NCI-H1092 (cell line): Measurements from ENCODE around the gene DSN1.
"Not testable (repeated sequence)": the region's sequence is repeated elsewhere in the genome, so short reads cannot be mapped to it uniquely, and the experiment has no call there.

Experiments used
- DNase-seq: peaks from one replicate; lab custom pipeline; 2025; lab: John Stamatoyannopoulos, UW

Gene DSN1

DNA sequence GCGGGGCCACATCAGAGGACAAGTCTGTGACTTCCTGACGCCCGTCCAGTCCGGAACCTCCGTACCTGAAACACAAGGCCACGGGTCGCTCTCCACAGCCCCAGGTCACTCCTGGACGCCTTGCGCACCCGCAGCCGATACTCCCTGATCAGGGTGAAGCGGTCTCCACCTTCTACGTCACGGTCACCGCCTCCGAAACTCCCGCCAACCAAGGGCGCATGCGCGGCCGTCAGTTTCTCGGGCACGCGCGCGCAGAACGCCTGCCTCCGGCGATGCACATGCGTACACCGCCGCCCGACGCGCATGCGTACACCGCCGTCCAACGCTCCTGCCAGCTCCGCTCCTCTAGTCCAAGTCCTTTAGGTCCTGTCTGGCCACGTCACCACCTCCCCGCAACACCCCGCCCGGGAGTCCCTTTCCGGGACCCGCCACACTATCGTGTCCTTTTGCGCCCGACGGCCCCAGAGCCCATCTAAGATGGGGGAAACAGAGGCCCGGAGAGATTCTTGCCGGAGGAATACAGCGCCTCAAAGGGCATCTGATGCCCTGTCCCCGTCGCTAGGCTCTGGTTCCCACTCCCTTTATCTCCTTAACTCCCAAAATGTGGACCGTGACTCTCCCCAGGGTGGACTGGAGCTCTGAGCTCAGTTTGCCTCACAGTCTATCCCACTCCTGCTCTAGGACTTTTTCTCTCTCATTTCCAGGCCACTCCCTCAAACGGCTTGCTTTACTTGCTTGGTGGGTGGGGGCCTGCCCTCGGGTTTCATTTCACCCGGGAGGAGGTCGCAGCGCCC, at the start of gene DSN1:
Gene DSN1 (minus strand): TSS at position 167 of the 794 bp plus-strand sequence. CDS start 2,305 bp downstream, outside the sequence.
- peak; percentile 97 for DNase-seq

DNA sequence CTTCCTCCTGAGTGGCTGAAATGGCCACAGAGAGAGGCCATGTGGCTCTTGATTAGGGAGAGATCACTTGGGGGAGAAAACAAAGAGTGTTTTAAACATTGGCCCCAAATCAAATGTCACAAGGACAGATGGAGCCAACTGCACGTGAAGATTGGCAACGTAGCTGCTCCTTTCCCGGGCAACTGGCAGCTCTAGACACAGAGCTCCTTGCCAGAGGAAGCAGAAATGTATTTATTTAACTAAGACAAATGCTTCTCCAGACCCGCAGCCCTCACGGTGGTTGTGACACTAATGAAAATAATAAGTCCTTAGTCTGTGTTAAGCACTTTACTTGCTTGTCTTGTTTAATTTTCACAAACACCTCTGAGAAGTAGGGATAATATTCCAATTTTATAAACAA, 49.6 kb upstream of the DSN1 start:
- DNase-seq = no peak

GRCh38 chr20:36821964-36822437, 48.4 kb upstream of the DSN1 start:
- DNase-seq = no peak

GRCh38 chr20:36820928-36821327, 47.4 kb upstream of the DSN1 start:
- no peak for DNase-seq

DNA sequence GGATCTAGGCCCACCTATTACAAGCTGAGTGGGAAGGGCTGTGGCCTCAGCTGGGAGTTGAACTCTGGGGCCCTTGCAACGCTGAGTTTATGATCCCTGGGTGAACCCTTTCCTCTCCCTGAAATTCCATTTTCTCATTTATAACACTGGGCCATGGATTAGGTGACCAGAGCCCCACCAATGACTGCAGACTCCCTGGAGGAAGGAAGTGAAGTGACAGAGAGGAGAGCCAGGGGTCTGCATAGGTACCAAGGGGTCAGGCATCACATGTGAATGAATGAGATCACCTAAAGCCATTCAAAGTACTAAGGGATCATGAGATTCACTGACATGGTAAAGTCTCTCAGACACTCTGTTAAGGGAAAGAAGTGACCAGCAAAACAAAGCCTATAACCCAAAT, 46.5 kb upstream of the DSN1 start:
- DNase-seq = no peak

- DNase-seq = no peak
Measured at GRCh38 chr20:36819659-36820058, 46.1 kb upstream of the DSN1 start.

GRCh38 chr20:36818861-36819260, 45.3 kb upstream of the DSN1 start:
- DNase-seq = no peak

- no peak for DNase-seq
Measured at GRCh38 chr20:36818185-36818584, 44.6 kb upstream of the DSN1 start.

DNA sequence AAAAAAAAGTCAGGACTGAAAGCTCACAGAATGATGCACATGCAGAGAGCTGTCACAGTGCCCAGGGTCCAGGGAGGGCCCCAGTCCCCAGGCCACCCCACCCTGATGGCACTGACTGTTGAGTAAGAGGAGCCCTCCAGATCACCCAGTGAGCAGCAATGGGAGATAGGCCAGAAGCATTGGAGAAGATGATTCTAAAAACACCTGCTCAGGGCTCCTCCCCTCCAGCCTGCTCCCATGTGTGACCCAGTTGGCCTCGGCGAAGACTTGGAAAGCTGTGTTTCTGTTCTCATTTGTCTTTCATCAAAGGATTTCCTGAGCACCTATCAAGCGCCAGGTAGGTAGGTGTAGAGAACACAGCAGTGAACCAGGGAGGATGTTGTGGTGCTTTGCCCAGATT, 43.9 kb upstream of the DSN1 start:
- DNase-seq = no peak

GRCh38 chr20:36815454-36816091, 42.0 kb upstream of the DSN1 start:
- DNase-seq = no peak

- no peak for DNase-seq
Measured at GRCh38 chr20:36812594-36813463, 39.3 kb upstream of the DSN1 start.

DNA sequence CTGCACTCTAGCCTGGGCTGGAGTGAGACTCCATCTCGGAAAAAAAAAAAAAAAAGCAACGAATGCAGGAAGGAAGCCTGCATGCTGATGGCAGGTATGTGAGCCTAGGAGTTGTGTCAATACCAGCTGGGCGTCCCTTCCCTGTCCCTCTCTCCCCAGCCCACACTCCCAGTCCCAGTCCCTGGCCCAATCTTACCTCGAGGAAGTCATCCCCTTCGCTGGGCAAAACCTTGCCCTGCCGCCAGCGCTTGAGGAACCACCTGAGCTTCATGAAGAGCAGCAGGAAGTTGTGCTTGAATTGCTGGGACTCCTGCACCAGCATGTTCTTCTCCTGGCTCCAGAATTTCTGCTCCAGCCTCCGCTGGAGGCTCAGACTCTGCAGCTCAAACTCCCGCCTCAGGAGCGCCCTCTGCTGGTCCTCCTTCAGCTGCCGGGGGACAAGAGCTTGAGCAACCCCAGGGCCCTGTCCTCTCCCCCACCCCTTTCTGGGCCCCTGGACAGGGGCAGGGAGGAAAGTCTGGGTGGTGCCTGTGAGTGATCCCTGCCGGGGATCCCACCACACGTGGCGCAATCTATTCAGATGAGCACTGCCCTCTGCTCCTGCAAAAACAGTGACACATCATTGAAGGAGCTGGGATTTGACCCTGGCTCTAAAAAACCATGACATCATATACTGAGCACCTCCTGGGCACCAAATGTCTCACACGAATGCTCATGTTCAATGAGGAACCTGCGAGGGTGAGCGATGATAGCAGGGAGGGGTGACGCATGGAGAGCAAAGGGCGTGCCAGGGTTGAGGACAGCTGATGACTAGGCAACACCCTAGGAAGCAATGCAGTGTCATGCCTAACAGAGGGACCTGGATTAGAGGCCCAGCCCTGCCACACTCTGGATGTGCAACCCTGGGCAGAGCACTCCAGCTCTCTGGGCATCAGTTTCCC, 35.0 kb upstream of the DSN1 start:
- DNase-seq = peak; percentile 13

GRCh38 chr20:36806049-36806448, 32.5 kb upstream of the DSN1 start:
- DNase-seq = no peak

GRCh38 chr20:36805396-36805795, 31.8 kb upstream of the DSN1 start:
- no peak for DNase-seq

- no peak for DNase-seq
Measured at GRCh38 chr20:36804425-36804824, 30.9 kb upstream of the DSN1 start.

GRCh38 chr20:36802326-36803222, 29.0 kb upstream of the DSN1 start:
- DNase-seq = no peak

DNA sequence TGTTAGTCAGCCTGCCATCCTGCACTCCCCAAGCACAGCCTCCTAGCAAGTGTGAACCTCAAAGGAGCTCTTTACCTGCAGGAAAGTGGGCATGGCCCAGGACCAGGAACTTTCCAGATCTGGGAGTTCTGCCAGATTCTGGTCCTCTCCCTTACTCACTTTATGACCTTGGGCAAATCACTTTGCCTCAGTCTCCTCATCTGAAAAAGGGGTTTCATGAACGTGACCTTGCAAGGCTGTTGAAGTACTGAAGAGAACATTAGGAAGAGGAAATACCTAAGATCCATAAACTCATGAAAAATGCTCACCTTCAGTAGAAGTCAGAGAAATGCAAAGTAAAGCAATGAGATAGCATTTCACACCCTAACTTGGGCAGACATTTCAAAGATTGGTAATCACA, 26.8 kb upstream of the DSN1 start:
- no peak for DNase-seq

DNA sequence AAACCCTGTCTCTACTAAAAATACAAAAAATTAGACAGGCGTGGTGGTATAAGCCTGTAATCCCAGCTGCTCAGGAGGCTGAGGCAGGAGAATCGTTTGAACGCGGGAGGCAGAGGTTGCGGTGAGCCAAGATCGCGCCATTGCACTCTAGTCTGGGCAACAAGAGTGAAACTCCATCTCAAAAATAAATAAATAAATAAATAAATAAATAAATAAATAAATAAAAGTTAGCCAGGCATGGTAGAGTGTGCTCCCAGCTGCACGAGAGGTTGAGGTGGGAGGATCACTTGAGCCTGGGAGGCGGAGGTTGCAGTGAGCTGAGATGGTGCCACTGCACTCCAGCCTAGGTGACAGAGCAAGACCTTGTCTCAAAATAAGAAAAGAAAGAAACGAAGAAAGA, 25.8 kb upstream of the DSN1 start:
- not testable (repeated sequence) for DNase-seq

DNA sequence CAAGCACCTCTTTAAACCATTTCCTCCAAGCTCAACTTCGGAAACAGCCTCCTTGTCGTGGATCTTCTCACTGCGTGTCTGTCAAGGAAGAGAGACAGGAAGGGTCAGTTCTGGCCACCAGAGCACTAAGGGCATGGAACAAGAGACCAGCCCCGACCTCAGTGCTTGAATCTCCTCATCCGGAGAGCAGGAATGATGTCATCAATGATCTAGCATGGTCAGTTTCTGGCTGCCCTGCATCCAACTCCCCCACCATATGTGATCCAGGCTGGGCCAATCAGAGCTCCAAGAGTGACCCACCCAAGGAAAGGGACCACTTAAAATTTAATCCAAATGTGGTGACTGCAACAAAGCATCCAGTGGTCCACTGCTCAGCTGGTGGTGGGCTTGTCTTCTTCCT, 23.3 kb upstream of the DSN1 start:
- no peak for DNase-seq

GRCh38 chr20:36796117-36796516, 22.6 kb upstream of the DSN1 start:
- no peak for DNase-seq
